ACC112 (cell line): Measurements from ENCODE around the gene RHEBL1.

Experiments used
- H2AFZ ChIP-seq: fragments of 200-600 bp; sonication (generic); one replicate; pipeline ENCODE4 v1.6.0; 2017; ENCODE audit warnings: antibody characterized with exemption, low read length; ENCODE audit not compliant: unreplicated experiment
- H3K27ac ChIP-seq: fragments of 200-600 bp; sonication (generic); 2 replicates; pipeline ENCODE4 v1.5.1; 2014; ENCODE audit warnings: low read depth, mild to moderate bottlenecking, antibody characterized with exemption, low read length, moderate library complexity
- H3K27me3 ChIP-seq: fragments of 200-600 bp; sonication (generic); 2 replicates; pipeline ENCODE4 v1.6.1; 2014; ENCODE audit warnings: mild to moderate bottlenecking, antibody characterized with exemption, low read length, moderate library complexity, mixed read lengths; ENCODE audit not compliant: insufficient read depth
- H3K36me3 ChIP-seq: fragments of 200-600 bp; sonication (generic); 2 replicates; pipeline ENCODE4 v1.6.1; 2016; ENCODE audit warnings: mild to moderate bottlenecking, antibody characterized with exemption, low read length, moderate library complexity, mixed read lengths; ENCODE audit not compliant: insufficient read depth
- H3K4me1 ChIP-seq: fragments of 200-600 bp; sonication (generic); one replicate; pipeline ENCODE4 v1.6.1; 2016; ENCODE audit warnings: low read length, mixed read lengths; ENCODE audit not compliant: insufficient read depth, unreplicated experiment, control insufficient read depth
- H3K4me3 ChIP-seq: fragments of 200-600 bp; sonication (generic); 2 replicates; pipeline ENCODE4 v1.5.1; 2014; ENCODE audit warnings: mild to moderate bottlenecking, low read depth, low read length
- H3K79me2 ChIP-seq: fragments of 200-600 bp; sonication (generic); one replicate; pipeline ENCODE4 v1.6.0; 2016; ENCODE audit warnings: low read length; ENCODE audit not compliant: control insufficient read depth, unreplicated experiment, insufficient read depth

Gene RHEBL1

DNA sequence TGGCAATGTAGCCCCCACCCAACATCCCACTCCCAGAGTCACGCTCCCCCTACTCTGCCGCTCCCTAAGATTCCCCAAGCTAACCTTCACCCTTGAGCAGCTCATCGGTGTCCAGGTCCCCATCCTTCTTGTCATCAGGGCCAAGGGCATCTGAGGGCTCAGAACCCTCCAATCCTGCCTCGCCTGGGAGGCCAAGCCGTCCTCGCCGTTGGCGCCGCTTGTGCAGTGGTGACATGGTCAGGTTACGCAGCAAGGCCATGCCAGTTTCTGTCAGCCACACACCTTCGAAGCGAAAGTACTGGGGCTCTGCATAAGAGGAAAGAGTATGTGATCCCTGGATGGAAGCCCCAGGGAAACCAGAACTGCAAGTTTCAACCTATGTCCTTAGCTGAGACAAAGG lies 25.1 kb downstream of the RHEBL1 start:
- peaks cover 55% of the 10 kb centered on the region for H3K36me3 ChIP-seq
- H2AFZ ChIP-seq, result no peak overlapping the region
- no peaks in the 10 kb centered on the region for H3K27me3 ChIP-seq
- H3K4me3 ChIP-seq, result no peak overlapping the region
- no peaks in the 10 kb centered on the region for H3K79me2 ChIP-seq
- H3K4me1 ChIP-seq, result peaks cover 6% of the 10 kb centered on the region
- H3K27ac ChIP-seq, result no peak overlapping the region

DNA sequence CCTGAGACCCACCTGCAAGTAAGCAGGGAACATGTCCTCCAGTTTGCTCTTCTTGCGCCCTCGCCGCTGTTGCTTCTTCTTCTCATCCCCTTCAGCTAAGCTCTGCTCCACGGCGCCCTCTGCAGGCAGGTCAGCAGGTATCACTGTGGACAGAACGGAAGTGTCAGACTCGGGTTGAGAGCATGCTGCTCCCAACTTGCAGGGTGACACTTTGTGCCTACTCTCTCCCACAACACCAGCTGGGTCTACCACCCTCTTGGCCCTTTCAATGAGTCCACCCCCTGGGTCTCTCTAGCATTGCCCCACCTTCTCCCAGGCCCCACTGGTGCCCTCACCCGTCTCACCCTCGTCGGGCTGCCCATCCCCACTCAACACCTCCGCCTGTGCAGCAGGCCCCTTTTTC lies 25.9 kb downstream of the RHEBL1 start:
- H3K79me2 ChIP-seq, result no peaks in the 10 kb centered on the region
- no peaks in the 10 kb centered on the region for H3K4me1 ChIP-seq
- no peaks in the 10 kb centered on the region for H3K27me3 ChIP-seq
- peaks cover 58% of the 10 kb centered on the region for H3K36me3 ChIP-seq
- no peak overlapping the region for H3K27ac ChIP-seq
- H2AFZ ChIP-seq, result no peak overlapping the region
- no peak overlapping the region for H3K4me3 ChIP-seq

GRCh38 chr12:49043241-49043640 lies 26.5 kb downstream of the RHEBL1 start:
- no peak overlapping the region for H2AFZ ChIP-seq
- no peak overlapping the region for H3K4me3 ChIP-seq
- no peaks in the 10 kb centered on the region for H3K79me2 ChIP-seq
- no peak overlapping the region for H3K27ac ChIP-seq
- peaks cover 54% of the 10 kb centered on the region for H3K36me3 ChIP-seq
- H3K4me1 ChIP-seq, result no peaks in the 10 kb centered on the region
- H3K27me3 ChIP-seq, result no peaks in the 10 kb centered on the region

DNA sequence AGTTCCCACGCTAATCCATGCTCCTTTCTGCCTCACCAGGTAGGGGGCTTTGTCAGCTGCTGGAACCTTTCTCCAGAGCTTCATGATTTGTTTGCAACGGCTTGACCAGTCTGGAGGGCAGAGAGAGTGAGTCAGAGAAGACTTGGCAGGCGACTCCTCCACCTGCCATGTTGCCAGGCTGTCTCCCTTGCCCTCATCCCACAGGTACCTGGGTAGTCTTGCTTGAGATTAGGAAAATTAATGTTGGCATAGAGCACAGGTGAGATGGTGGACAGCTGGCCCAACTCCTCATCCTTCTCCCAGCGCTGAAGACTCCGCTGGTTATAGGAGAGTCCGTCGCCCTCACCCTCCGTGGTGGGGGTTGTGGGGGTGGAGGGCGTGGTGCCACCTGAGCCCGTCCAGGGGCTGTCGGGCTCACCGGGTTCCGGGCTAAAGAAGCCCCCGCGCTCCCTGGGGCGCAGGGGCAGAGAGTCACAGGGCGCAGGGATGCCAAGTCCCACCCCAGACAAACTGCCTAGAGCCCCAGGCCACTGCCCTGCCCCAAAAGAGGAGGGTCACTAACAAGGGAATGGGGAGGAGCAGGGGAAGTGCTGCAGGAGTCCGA lies 27.8 kb downstream of the RHEBL1 start:
- Histone ChIP-seq H3K36me3 (peaks cover 46% of the 10 kb centered on the region), H3K27ac (no peak overlapping the region), H3K4me3 (no peak overlapping the region), H3K4me1 (no peaks in the 10 kb centered on the region), H3K79me2 (no peaks in the 10 kb centered on the region), H2AFZ (no peak overlapping the region), H3K27me3 (no peaks in the 10 kb centered on the region)

GRCh38 chr12:49041036-49041880 lies 28.5 kb downstream of the RHEBL1 start:
- no peaks in the 10 kb centered on the region for H3K27me3 ChIP-seq
- no peaks in the 10 kb centered on the region for H3K4me1 ChIP-seq
- H3K27ac ChIP-seq, result no peak overlapping the region
- H3K79me2 ChIP-seq, result no peaks in the 10 kb centered on the region
- peaks cover 46% of the 10 kb centered on the region for H3K36me3 ChIP-seq
- H2AFZ ChIP-seq, result no peak overlapping the region
- no peak overlapping the region for H3K4me3 ChIP-seq

DNA sequence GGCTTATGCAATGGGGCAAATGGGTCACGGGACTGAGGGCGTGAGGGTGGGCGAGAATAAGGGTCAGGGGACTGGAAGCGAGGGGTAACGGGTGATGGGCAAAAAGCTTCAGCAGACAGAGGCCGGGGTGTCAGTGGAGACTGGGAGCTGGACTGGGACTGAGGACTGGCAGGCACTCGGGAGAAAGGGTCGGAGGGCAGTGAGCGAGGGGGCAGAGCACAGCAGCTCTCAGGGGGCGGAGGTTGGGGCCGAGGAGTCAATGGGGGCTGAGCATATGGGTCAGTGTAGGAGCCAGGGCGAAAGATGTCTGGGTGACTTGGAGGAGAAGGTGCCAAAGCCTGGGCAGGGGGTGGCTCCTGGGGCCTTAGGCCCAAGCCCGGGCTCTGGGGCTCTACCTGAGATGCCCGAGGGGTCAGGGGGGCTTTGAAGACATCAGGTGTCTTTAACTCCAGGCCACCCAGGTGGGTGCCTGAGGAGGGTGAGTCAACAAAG lies 29.4 kb downstream of the RHEBL1 start:
- Histone ChIP-seq H3K36me3 (peaks cover 40% of the 10 kb centered on the region), H3K4me3 (no peak overlapping the region), H3K27ac (no peak overlapping the region)

DNA sequence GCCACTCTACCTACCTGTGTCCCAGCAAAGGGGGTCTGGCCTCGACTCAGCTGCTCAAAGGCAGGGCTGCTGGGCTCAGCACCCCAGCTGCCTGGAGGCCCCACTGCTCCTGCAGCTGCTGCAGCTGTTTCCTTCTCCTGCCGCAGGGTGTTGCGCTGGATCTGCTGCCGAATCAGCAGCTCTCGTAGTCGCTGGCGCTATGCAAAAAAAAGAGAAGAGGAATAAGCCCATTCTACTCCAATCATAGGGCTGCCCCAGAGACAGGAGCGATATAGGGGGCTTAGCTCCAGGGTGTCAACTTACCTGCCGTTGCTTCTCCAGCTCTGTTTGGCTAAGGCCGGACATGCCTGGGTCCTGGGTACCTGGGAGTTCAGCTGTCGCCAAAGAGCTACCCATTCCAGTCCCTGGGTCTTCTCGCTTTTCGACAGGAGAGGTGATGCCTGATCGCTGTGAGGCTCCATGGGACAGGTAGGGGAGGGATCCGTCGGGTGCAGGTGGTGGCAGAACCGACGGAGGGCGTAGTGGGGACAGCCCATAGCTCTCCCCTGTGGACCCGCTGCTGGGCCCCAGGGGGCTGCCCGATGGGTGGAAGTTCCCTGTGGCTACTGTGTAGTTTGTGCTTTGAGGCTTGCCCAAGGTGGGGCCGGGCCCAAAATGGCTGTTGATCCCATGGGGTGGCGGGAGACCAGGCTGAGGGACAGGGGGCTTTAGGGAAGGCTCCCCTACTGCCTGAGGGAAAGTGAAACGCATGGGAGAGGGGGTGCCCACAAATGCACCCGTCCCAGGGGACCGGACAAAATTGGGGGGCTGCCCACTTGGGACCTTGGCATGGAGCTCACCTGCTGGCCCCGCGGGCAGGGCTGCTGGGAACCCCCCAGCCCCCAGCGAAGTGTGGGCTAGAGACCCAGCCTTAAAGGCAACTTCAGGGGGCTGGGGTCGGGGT lies 30.1 kb downstream of the RHEBL1 start:
- Histone ChIP-seq H3K79me2 (no peaks in the 10 kb centered on the region), H2AFZ (no peak overlapping the region), H3K36me3 (peaks cover 41% of the 10 kb centered on the region), H3K27me3 (no peaks in the 10 kb centered on the region), H3K27ac (no peak overlapping the region), H3K4me1 (no peaks in the 10 kb centered on the region), H3K4me3 (no peak overlapping the region)

More for the DNA sequence above, 29.4 kb downstream of the RHEBL1 start:
- Histone ChIP-seq H3K79me2 (no peaks in the 10 kb centered on the region), H3K4me1 (no peaks in the 10 kb centered on the region), H2AFZ (no peak overlapping the region), H3K27me3 (no peaks in the 10 kb centered on the region)

- H2AFZ ChIP-seq, result no peak overlapping the region
- H3K4me1 ChIP-seq, result no peaks in the 10 kb centered on the region
- H3K79me2 ChIP-seq, result no peaks in the 10 kb centered on the region
- H3K36me3 ChIP-seq, result peaks cover 39% of the 10 kb centered on the region; the same call in 1 of the 2 replicates
- no peak overlapping the region for H3K27ac ChIP-seq
- H3K27me3 ChIP-seq, result no peaks in the 10 kb centered on the region
- H3K4me3 ChIP-seq, result no peak overlapping the region
Observed at GRCh38 chr12:49038291-49038955, 31.4 kb downstream of the RHEBL1 start.

DNA sequence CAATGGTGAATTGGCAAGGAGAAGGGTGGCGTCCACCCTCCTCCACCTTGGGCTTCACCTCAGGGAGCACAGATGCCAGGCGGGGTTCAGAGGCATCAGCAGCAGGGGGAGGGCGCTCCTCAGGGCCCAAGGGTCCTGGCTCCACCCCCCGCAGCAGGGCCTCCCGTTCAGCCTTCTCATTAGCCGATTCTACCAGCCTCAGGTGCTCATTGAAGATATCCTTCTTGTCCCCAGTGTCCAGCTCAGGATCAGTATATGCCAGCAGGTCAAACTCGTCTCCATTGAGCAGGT lies 31.9 kb downstream of the RHEBL1 start:
- Histone ChIP-seq H3K27me3 (no peaks in the 10 kb centered on the region), H3K27ac (no peak overlapping the region), H3K4me1 (no peaks in the 10 kb centered on the region), H3K4me3 (no peak overlapping the region), H3K36me3 (peaks cover 34% of the 10 kb centered on the region; the same call in 1 of the 2 replicates), H3K79me2 (no peaks in the 10 kb centered on the region), H2AFZ (no peak overlapping the region)
